Transverse colon (tissue), 3 donors: ENCODE data around the gene PKNOX1.

Experiments used
- EP300 ChIP-seq: sonication (generic); formaldehyde crosslinking; IDR thresholded peaks from one replicate; pipeline ENCODE4 v1.6.1; 2017; ENCODE audit warnings: antibody characterized with exemption, low read depth
- POLR2A ChIP-seq: fragments of 450-650 bp; IDR thresholded peaks from one replicate; pipeline ENCODE4 v1.6.1; 2016; ENCODE audit warnings: antibody characterized with exemption, mild to moderate bottlenecking, moderate library complexity
- TF ChIP-seq, protein P1 (sequence below), 5 experiments: fragments of 200-600 bp in 3 of 5; fragments of 450-650 bp in 2 of 5; sonication (generic) in 3 of 5; IDR thresholded peaks; 1 replicate in 2 of 5; 2 replicates in 3 of 5; pipeline ENCODE4 v1.5.1; 2016 to 2017; ENCODE audit warnings: antibody characterized with exemption in 5 of 5, inconsistent platforms in 3 of 5, mild to moderate bottlenecking in 2 of 5, moderate library complexity in 1 of 5

- TF ChIP-seq POLR2A (no peak), EP300 (no peak)
- TF ChIP-seq, protein P1, sequence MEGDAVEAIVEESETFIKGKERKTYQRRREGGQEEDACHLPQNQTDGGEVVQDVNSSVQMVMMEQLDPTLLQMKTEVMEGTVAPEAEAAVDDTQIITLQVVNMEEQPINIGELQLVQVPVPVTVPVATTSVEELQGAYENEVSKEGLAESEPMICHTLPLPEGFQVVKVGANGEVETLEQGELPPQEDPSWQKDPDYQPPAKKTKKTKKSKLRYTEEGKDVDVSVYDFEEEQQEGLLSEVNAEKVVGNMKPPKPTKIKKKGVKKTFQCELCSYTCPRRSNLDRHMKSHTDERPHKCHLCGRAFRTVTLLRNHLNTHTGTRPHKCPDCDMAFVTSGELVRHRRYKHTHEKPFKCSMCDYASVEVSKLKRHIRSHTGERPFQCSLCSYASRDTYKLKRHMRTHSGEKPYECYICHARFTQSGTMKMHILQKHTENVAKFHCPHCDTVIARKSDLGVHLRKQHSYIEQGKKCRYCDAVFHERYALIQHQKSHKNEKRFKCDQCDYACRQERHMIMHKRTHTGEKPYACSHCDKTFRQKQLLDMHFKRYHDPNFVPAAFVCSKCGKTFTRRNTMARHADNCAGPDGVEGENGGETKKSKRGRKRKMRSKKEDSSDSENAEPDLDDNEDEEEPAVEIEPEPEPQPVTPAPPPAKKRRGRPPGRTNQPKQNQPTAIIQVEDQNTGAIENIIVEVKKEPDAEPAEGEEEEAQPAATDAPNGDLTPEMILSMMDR (IDR thresholded peaks at IDR 0.05): no peak
Observed at GRCh38 chr21:43034826-43035225, 60.5 kb downstream of the PKNOX1 start.
